ENCODE results near the gene TMEM17. TPM values are rescaled to one million over a fixed set of nuclear protein-coding genes. Genes with fewer than 3 reads are reported as not detected.

TMEM17 gene
- total and polyA plus RNA-seq, 11 donors, result 0.80 to 2.3 (median 1.6) TPM

GRCh38 chr2:62459672-62460071, 46.3 kb downstream of the TMEM17 start:
- Histone ChIP-seq H3K4me1 (peaks cover 0 to 16% (median 8%) of the 10 kb centered on the region in 12 donors), H3K27me3 (no peaks in the 10 kb centered on the region), H3K27ac (no peak overlapping the region), H3K9me3 (no peaks in the 10 kb centered on the region), H3K4me3 (no peak overlapping the region), H3K36me3 (no peaks in the 10 kb centered on the region)
- no peak for DNase-seq
- no peak for ATAC-seq
- TF ChIP-seq POLR2A (IDR thresholded peaks at IDR 0.05), result no peak
- TF ChIP-seq, protein P1, sequence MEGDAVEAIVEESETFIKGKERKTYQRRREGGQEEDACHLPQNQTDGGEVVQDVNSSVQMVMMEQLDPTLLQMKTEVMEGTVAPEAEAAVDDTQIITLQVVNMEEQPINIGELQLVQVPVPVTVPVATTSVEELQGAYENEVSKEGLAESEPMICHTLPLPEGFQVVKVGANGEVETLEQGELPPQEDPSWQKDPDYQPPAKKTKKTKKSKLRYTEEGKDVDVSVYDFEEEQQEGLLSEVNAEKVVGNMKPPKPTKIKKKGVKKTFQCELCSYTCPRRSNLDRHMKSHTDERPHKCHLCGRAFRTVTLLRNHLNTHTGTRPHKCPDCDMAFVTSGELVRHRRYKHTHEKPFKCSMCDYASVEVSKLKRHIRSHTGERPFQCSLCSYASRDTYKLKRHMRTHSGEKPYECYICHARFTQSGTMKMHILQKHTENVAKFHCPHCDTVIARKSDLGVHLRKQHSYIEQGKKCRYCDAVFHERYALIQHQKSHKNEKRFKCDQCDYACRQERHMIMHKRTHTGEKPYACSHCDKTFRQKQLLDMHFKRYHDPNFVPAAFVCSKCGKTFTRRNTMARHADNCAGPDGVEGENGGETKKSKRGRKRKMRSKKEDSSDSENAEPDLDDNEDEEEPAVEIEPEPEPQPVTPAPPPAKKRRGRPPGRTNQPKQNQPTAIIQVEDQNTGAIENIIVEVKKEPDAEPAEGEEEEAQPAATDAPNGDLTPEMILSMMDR (IDR thresholded peaks at IDR 0.05), result no peak
- intact Hi-C loops (cut with DNase I), result loop anchor here in 5 of 10 donors (5.0 to 10.0 kb wide), 4 partner anchors 48 to 565 kb away; partner anchors contain the start of genes EHBP1 (in 5 of the 5) and TMEM17 (in 1 of the 5)
- 73 to 96% (median 91%) methylated on average over 2 of the region's 2 CpGs for WGBS, 4 donors

DNA sequence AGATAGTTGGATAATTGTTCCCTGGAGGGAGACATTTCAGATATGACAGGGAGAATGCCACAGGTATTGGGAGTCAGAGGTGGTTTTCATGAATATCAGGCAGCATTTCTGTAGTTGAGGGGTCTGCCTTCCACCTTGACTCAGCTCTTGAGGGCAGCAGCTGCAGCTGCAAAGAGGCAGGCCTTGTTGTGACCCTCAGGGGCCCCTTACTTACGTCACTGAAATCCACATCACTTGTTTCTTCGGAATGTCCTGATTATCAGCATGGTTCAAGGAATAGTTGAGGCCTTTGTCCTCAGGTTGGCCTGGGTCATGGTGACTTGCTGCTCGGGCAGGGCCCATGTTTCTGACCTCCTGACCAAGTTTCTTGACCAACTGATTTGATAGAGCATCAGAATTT, 46.9 kb downstream of the TMEM17 start:
- Histone ChIP-seq H3K9me3 (no peaks in the 10 kb centered on the region), H3K27ac (peak overlapping the region in 2 of 12 donors; percentile 7 to 32)
- ATAC-seq, result peak in 1 of 4 donors; percentile 16

DNA sequence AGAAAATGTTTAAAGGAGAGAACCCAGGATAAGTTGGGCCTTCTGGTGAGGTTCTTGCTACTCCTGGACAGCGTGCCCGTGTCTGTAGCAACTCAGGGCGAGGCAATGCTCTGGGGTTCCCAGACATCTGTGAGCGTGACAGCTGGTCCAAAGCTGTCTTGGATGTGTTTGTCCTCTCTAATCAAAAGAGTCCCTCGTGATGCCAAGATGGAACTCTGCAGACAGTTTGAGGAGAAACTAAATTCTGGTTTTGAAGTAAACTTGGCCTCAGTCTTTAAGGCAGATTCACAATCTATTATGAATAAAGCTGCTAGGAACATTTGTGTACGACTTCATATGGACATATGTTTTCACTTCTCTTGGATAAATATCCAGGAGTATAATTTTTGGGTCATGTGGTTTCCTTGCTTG, 47.3 kb downstream of the TMEM17 start:
- peak in 1 of 5 donors; percentile 80 for DNase-seq
- H3K27ac ChIP-seq, result peak overlapping the region in 3 of 12 donors; percentile 24 to 77 (median 32)
- peaks cover 0 to 16% (median 8%) of the 10 kb centered on the region in 12 donors for H3K4me1 ChIP-seq
- peak in 2 of 4 donors; percentile 32 to 36 for ATAC-seq
- no peaks in the 10 kb centered on the region for H3K36me3 ChIP-seq
- intact Hi-C loops (cut with DNase I), result loop anchor here in 5 of 10 donors (1.0 to 10.0 kb wide), 5 partner anchors 49 to 566 kb away; partner anchors contain the start of genes EHBP1 (in 4 of the 5) and TMEM17 (in 1 of the 5)
- H3K27me3 ChIP-seq, result no peaks in the 10 kb centered on the region
- WGBS, 4 donors, result 74 to 92% (median 80%) methylated on average over 6 of the region's 6 CpGs
- H3K4me3 ChIP-seq, result no peak overlapping the region
- no peaks in the 10 kb centered on the region for H3K9me3 ChIP-seq
- TF ChIP-seq, protein P1 (IDR thresholded peaks at IDR 0.05), result no peak
- TF ChIP-seq POLR2A (IDR thresholded peaks at IDR 0.05), result no peak

More for the DNA sequence above, 46.9 kb downstream of the TMEM17 start:
- intact Hi-C loops (cut with DNase I), result loop anchor here in 4 of 10 donors (5.0 to 10.0 kb wide), 4 partner anchors 48 to 566 kb away; partner anchors contain the start of genes EHBP1 (in 4 of the 4) and TMEM17 (in 1 of the 4)
- Histone ChIP-seq H3K4me1 (peaks cover 0 to 16% (median 8%) of the 10 kb centered on the region in 12 donors), H3K27me3 (no peaks in the 10 kb centered on the region), H3K4me3 (no peak overlapping the region), H3K36me3 (no peaks in the 10 kb centered on the region)
- 78 to 87% (median 80%) methylated on average over 3 of the region's 3 CpGs for WGBS, 4 donors
- TF ChIP-seq POLR2A (IDR thresholded peaks at IDR 0.05), result no peak
- peak in 1 of 5 donors; percentile 57 for DNase-seq

- intact Hi-C loops (cut with DNase I), result loop anchor here in 5 of 10 donors (1.0 to 10.0 kb wide), 5 partner anchors 49 to 567 kb away; partner anchors contain the start of genes EHBP1 (in 4 of the 5) and TMEM17 (in 1 of the 5)
- Histone ChIP-seq H3K27ac (peak overlapping the region in 4 of 12 donors; percentile 32 to 80 (median 78)), H3K4me3 (no peak overlapping the region), H3K4me1 (peaks cover 0 to 16% (median 8%) of the 10 kb centered on the region in 12 donors), H3K36me3 (no peaks in the 10 kb centered on the region), H3K9me3 (no peaks in the 10 kb centered on the region), H3K27me3 (no peaks in the 10 kb centered on the region)
- TF ChIP-seq POLR2A (IDR thresholded peaks at IDR 0.05), result no peak
- TF ChIP-seq, protein P1 (IDR thresholded peaks at IDR 0.05), result no peak
- WGBS, 4 donors, result 85 to 92% (median 87%) methylated on average over 11 of the region's 11 CpGs
- ATAC-seq, result peak in 1 of 4 donors; percentile 21
- peak in 1 of 5 donors; percentile 49 for DNase-seq
Measured at GRCh38 chr2:62458206-62458641, 47.8 kb downstream of the TMEM17 start.

Measured in heart left ventricle (tissue), 16 donors.